Measurements from ENCODE around the gene SPDYE3.
A peak's percentile ranks its signal among the peaks of the same experiment; 100 is the strongest.

The SPDYE3 gene

GRCh38 chr7:100353685-100354330, 46.3 kb downstream of the SPDYE3 start:
- no peak for DNase-seq (ENCODE audit: low spot score)
- ChIA-PET CTCF (no interaction called here), POLR2A (ENCODE audit: low non-redundant PET) (no interaction called here)
- TF ChIP-seq CTCF (conservative IDR thresholded peaks at IDR 0.05; ENCODE audit: low read depth): no peak
- H3K27ac ChIP-seq: no peak overlapping the region; the same call in 1 of the 2 replicates

GRCh38 chr7:100356416-100357068, 49.0 kb downstream of the SPDYE3 start:
- peak overlapping the region; percentile 21 for H3K27ac ChIP-seq
- no peak for TF ChIP-seq CTCF (conservative IDR thresholded peaks at IDR 0.05; ENCODE audit: low read depth)
- DNase-seq (ENCODE audit: low spot score): no peak
- ChIA-PET CTCF (no interaction called here), POLR2A (ENCODE audit: low non-redundant PET) (no interaction called here)

- no peak for TF ChIP-seq CTCF (conservative IDR thresholded peaks at IDR 0.05; ENCODE audit: low read depth)
- no peak for DNase-seq (ENCODE audit: low spot score)
- H3K27ac ChIP-seq: peak overlapping the region; percentile 21
- CTCF ChIA-PET: no interaction called here
- POLR2A ChIA-PET (ENCODE audit: low non-redundant PET): no interaction called here
Measured at GRCh38 chr7:100357131-100357561, 49.6 kb downstream of the SPDYE3 start.

GRCh38 chr7:100358027-100358856, 50.7 kb downstream of the SPDYE3 start, which contains the start of gene PILRB:
PILRB (plus strand) TSS chr7:100358117; CDS start chr7:100358303, 186 bp downstream.
- POLR2A ChIA-PET (ENCODE audit: low non-redundant PET): no interaction called here
- CTCF ChIA-PET: interaction anchor here (0.6 to 0.7 kb wide), 2 partner anchors 25 to 50 kb away, joined by 3 read pairs; no protein-coding TSS in a partner anchor
- DNase-seq (ENCODE audit: low spot score): no peak
- TF ChIP-seq CTCF (conservative IDR thresholded peaks at IDR 0.05; ENCODE audit: low read depth): no peak
- peak within 1 kb of the TSS; percentile 21 for H3K27ac ChIP-seq

GRCh38 chr7:100358857-100359212, 51.3 kb downstream of the SPDYE3 start:
- H3K27ac ChIP-seq: no peak overlapping the region
- TF ChIP-seq CTCF (conservative IDR thresholded peaks at IDR 0.05; ENCODE audit: low read depth): no peak
- ChIA-PET CTCF (interaction anchor here (0.6 to 0.7 kb wide), 2 partner anchors 24 to 49 kb away, joined by 3 read pairs; no protein-coding TSS in a partner anchor), POLR2A (ENCODE audit: low non-redundant PET) (no interaction called here)
- DNase-seq (ENCODE audit: low spot score): no peak

GRCh38 chr7:100360135-100360854, 52.8 kb downstream of the SPDYE3 start:
- TF ChIP-seq CTCF (conservative IDR thresholded peaks at IDR 0.05; ENCODE audit: low read depth): no peak
- POLR2A ChIA-PET (ENCODE audit: low non-redundant PET): no interaction called here
- CTCF ChIA-PET: no interaction called here
- DNase-seq (ENCODE audit: low spot score): no peak
- H3K27ac ChIP-seq: no peak overlapping the region
